ENCODE data around the gene ARHGAP4. TPM values are rescaled to one million over a fixed set of nuclear protein-coding genes. Genes with fewer than 3 reads are reported as not detected.

The ARHGAP4 gene
- polyA plus RNA-seq, 1 donor from 2014 or later, result 123 TPM

DNA sequence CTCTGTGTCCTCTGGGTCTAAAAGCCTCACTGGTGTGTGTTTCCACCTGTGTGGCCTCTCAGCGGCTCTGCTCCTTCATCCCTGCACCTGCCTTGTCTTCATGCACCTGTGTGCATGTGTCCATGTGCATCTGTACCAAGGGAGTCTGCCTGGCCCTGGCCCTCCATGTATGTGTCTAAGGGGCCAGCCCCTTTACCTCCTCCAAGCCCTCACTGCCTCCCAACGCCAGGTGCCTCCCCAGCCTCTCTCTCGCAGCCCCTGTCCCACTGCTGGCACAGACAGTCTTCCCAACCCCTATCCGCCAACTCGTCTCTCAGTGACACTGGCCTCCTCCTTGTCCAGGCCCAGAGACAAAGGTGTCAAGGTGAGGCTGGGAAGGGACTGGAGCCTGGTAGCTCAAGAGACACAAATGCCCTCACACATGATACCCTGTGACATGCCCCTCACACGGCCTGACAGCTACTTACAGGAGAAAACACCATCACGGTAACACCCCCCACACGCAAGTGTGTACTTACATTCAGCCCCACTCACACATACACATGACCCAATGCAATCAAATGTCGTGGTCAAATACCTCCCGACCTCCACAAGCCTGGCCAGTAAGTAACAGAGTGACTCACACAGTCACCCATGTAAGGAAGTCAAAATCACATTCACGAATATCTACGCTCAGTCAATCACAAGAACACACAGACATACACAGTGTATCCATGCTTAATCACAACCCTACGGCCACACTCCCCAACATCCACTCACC, 51.5 kb downstream of the ARHGAP4 start:
- Mint-ChIP-seq H3K4me3 (no peak overlapping the region), H3K27me3 (peaks cover 28% of the 10 kb centered on the region), H3K27ac (peak overlapping the region in 1 of 3 donors; percentile 5), H3K36me3 (peaks cover 3% of the 10 kb centered on the region), H3K4me1 (peaks cover 3 to 11% (median 9%) of the 10 kb centered on the region in 3 donors), H3K9me3 (peaks cover 0 to 3% (median 0%) of the 10 kb centered on the region in 3 donors)

DNA sequence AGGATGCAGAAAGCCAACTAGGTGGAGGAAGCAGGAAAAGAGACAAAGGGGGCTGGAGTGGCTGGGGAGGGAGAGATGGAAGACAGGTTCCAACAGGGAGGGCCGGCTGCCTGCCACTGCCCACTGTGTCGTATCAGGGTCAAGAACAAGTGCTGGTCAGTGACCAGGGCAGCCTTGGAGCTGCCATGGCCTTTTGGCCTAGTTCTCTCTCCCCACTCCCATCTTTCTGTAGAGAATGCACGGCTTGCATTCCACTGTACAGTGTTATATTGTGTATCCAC, 52.0 kb downstream of the ARHGAP4 start:
- Mint-ChIP-seq H3K4me3 (no peak overlapping the region), H3K36me3 (peaks cover 3% of the 10 kb centered on the region), H3K27ac (no peak overlapping the region), H3K27me3 (peaks cover 23% of the 10 kb centered on the region), H3K9me3 (peaks cover 0 to 3% (median 0%) of the 10 kb centered on the region in 3 donors), H3K4me1 (peaks cover 3 to 9% (median 8%) of the 10 kb centered on the region in 3 donors)

DNA sequence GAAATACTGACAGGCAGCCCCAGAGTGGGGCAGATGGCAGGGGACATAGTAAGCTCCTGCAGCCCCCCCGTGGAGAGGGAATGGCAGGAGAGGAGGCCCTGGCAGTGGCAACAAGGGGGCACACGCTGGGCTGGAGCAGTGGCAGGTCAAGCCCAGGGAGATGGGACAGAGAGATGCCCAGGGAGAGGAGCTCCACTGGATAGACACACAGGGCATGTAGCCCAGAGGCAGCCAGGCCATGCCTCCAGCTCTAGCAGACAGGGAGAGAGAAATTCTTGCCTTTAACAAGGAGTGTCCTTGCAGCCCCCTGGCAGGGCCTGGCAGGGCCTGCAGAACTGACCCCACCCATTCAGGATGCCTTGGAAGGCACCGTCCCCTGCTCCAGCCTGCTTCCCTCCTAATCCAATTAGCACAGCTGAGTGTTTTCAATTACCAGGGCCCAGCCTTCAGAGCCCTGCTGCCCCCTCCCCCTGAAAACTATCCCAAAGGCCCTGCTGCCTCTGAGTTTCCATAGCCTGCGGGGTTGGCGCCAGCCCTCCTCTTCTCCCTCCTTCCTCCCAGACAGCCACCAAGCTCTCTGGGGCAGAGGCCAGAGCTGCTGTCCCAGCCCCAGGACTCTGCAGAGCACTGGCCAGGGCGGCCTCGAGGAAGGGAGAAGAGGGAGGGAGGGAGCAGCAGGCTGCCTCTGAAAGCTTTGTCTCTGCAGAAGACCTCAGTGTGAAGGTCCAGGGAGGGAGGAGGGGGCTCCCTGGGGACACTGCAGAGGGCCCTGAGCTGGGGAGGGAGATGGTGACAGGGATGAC, 52.6 kb downstream of the ARHGAP4 start:
- Mint-ChIP-seq H3K27me3 (peaks cover 19% of the 10 kb centered on the region), H3K36me3 (peaks cover 3% of the 10 kb centered on the region), H3K4me1 (peaks cover 3 to 9% (median 7%) of the 10 kb centered on the region in 3 donors), H3K9me3 (peaks cover 0 to 3% (median 0%) of the 10 kb centered on the region in 3 donors), H3K27ac (no peak overlapping the region), H3K4me3 (no peak overlapping the region)

DNA sequence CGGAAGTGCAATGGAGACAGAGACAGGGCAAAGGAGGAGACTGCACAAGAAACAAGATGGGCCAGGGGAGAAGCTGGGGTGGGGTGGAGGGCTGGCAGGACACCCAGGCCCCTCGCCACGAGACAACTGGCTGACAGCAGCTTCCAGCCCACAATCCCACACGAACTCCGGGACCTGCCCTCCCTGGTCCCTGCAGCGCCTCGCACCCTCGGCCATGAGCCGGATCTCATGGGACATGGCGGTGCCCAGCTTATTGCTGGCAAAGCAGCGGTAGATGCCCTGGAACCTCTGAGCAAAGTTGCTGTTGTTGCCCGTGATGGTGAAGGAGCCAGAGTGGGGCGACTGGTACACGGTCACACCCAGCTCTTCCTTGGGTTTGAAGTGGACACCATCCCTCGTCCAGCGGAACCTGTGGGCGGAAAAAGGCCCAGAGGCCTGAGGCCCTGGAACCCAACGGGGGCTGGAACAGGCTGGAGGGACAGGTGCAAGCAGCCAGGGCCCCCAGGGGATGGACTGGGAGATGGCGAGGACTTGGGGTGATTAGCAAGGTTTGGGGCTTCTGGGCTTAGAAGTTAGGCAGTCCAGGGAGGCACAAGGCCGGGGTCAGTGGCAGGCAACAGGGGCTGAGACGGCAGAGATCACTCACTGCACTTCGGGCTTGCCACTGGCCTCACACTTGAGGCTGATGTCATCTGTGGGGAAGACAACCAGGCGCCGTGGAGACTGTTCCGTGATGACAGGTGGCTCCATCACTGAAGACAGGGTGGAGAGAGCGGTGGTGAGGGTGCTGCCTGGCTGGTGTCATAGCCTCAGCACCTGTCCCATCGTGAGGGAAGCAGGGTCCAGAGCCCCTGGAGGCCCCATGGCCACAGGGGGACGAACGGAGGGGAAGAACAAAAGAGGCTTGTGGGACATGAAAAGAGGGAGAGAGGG, 53.9 kb downstream of the ARHGAP4 start:
- Mint-ChIP-seq H3K27me3 (peaks cover 10% of the 10 kb centered on the region), H3K4me3 (no peak overlapping the region), H3K4me1 (no peaks in the 10 kb centered on the region), H3K9me3 (peaks cover 0 to 3% (median 0%) of the 10 kb centered on the region in 3 donors), H3K27ac (peak overlapping the region in 1 of 3 donors; percentile 39), H3K36me3 (peaks cover 3% of the 10 kb centered on the region)

DNA sequence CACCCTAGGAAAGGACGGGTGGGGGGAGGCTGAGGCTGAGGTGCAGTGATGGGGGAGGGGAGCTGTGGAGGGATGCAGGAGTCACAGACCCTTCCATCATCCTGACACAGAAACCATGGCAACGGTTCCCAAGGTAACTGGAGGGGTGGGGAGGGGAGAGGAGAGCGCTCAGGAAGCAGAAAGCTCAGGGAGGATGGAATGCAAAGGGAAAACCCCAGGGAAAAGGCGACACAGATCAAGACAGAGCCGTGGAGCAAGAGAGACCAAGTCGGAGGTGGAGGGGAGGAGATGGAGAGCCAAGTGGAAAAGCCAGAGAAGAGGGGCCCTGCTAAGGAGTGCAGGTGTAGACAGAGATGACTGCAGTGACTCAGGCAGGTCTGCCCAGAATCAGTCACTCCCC, 54.6 kb downstream of the ARHGAP4 start:
- peaks cover 11% of the 10 kb centered on the region for H3K27me3 Mint-ChIP-seq

DNA sequence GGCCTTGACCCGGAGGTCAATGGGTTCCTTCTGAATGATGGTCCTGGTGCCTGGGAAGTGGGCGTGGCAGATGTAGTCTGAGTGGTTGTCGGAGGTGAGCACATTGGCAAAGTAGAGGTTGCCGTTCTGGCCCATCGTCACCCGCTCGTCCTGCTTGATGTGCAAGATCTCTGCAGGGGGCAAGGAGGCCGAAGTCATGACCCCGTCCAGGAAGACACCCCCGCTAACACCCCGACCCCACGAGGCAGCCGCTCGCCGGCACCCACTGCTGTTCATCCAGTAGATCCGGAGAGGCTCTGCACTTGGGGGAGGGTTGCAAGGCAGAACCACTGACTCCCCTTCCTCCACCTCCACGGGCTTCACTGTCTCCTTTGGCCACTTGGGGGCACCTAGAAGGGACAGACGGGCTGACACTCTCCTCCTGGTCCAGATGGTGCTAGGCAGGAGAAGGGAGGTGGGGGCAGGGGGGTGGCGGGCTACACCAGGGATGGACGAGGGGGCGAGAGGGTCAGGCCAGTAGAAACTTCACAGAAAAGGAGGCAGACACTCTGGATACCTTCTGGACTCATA, 55.2 kb downstream of the ARHGAP4 start:
- Mint-ChIP-seq H3K27me3 (peaks cover 12% of the 10 kb centered on the region), H3K4me3 (no peak overlapping the region), H3K27ac (no peak overlapping the region), H3K36me3 (peaks cover 3% of the 10 kb centered on the region), H3K4me1 (no peaks in the 10 kb centered on the region), H3K9me3 (no peaks in the 10 kb centered on the region)

More for the DNA sequence above, 54.6 kb downstream of the ARHGAP4 start:
- H3K9me3 Mint-ChIP-seq, result peaks cover 0 to 3% (median 0%) of the 10 kb centered on the region in 3 donors
- H3K36me3 Mint-ChIP-seq, result peaks cover 3% of the 10 kb centered on the region
- no peaks in the 10 kb centered on the region for H3K4me1 Mint-ChIP-seq
- no peak overlapping the region for H3K27ac Mint-ChIP-seq
- H3K4me3 Mint-ChIP-seq, result no peak overlapping the region

DNA sequence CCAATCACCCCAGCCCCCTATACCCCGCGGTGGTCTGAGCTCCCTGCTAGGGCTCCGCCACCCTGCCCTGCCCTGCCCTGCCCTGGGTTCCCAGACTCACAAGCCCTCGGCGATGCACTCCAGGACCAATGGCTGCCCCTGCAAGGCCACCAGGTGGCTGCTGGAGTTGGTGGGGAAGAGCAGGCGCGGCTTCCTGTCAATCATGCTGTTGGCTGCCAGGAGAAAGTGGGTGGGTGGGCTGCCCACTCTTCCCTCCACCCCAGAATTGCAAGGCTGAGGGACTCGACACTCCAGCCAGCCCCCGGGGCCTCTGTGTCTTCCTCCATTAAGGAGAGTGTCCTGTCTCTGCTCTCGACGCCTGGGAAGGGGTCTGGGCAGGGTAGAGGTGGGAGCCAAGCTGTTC, 55.8 kb downstream of the ARHGAP4 start:
- Mint-ChIP-seq H3K27me3 (peaks cover 14% of the 10 kb centered on the region), H3K4me1 (no peaks in the 10 kb centered on the region), H3K36me3 (peaks cover 3% of the 10 kb centered on the region), H3K9me3 (no peaks in the 10 kb centered on the region), H3K4me3 (no peak overlapping the region), H3K27ac (no peak overlapping the region)

DNA sequence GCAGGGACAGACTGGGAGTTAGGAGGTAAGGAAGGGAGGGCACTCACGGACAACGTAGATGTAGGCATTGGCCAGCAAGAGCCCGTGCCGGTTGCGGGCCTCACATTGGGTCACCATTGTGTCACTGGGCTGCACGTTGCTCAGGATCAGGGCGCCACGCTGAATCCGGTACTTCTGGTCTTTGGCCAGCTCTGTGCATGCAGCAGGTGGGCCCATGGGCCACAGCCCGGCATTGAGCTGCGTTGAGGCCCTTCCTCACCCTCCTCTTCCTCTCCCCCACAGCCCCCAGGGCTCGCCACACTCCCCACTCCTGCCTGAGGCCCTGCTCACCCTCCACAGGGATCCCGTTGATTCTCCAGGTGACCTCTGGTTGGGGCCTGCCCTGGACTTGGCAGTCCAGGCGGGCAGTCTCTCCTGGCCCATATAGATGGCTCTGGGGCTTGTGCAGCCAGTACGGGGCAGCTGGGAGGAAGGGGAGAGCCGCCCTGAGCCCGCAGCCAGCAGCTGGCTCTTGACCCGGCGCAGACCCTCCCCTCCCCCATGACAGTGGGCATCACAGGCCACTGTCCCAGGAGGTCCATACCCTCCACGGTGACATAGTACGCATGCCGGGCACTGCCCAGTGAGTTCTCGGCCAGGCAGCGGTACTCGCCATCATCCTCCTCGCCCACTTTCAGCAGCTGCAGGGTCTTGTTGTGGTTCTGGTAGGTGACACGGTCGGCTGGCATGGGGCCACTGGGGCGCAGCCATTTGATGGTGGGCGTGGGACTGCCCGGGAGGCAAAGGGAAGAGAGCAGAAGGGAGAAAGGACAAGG, 56.4 kb downstream of the ARHGAP4 start:
- Mint-ChIP-seq H3K36me3 (peaks cover 2% of the 10 kb centered on the region), H3K27me3 (peaks cover 14% of the 10 kb centered on the region), H3K9me3 (no peaks in the 10 kb centered on the region), H3K27ac (no peak overlapping the region), H3K4me3 (no peak overlapping the region), H3K4me1 (no peaks in the 10 kb centered on the region)

DNA sequence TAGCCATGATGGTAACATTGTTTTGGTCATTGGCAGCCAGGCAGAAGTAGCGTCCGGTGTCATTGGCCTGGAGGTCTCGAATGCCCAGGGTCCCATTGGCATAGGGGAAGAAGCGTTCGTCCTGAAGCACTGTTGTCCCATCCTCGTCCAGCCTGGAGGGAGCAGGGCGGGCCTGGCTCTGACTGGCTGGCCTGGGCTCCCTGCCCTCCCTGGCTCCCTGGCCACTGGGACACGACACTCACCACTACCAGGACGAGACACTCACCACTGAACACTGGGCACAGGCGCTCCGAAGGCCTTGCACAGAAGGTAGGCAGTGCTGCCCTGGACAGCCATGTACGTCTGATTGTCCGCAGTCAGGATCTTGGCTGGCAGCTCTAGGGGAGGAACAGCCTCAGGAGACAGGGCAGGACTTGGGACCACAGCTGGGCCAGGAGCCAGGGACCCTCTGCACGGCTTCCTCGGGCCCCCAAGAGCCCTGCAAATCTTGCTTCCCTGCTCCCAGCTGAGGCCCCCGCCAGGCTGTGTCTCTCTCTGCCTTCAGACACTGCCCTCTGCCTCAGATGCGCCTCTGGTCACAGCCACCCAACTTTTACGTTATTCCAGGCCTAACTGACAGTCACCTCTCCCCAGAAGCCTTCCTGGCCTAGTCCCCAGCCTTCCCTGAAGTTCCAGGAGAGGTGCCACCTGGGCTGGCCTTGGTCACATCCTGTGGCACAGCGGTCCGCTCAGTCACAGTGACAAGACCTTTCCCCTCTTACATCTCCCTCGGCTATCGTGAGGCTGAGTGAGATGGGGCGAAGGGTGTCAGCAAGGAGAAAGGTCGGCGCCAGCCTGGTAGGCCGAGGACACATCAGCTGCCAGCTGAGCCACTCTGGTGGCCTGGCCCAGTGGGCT, 57.2 kb downstream of the ARHGAP4 start:
- Mint-ChIP-seq H3K4me3 (no peak overlapping the region), H3K9me3 (no peaks in the 10 kb centered on the region), H3K27me3 (peaks cover 14% of the 10 kb centered on the region), H3K27ac (no peak overlapping the region), H3K36me3 (peaks cover 1% of the 10 kb centered on the region), H3K4me1 (no peaks in the 10 kb centered on the region)

DNA sequence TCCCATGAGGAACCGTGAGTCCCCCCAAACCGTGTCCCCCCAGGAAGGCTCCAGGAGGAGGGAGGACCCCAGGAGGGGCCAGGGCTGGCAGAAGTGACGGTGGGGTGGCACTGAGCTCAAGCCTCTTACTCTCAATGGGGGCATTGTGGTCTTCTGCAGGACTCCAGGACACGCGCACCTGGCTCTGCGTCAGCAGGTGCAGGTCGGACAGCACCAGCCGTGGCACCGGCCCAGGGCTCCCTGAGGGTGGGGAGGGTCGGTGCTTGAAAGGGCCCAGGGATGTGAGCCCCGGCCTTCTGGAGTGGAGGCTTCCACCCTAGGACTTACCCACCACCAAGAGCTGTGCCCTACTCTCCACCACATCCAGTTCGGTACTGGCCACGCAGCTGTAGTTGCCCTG, 58.4 kb downstream of the ARHGAP4 start:
- H3K27me3 Mint-ChIP-seq, result peaks cover 11% of the 10 kb centered on the region
- no peaks in the 10 kb centered on the region for H3K9me3 Mint-ChIP-seq
- no peaks in the 10 kb centered on the region for H3K4me1 Mint-ChIP-seq
- H3K36me3 Mint-ChIP-seq, result peaks cover 1% of the 10 kb centered on the region
- H3K27ac Mint-ChIP-seq, result no peak overlapping the region
- H3K4me3 Mint-ChIP-seq, result no peak overlapping the region

DNA sequence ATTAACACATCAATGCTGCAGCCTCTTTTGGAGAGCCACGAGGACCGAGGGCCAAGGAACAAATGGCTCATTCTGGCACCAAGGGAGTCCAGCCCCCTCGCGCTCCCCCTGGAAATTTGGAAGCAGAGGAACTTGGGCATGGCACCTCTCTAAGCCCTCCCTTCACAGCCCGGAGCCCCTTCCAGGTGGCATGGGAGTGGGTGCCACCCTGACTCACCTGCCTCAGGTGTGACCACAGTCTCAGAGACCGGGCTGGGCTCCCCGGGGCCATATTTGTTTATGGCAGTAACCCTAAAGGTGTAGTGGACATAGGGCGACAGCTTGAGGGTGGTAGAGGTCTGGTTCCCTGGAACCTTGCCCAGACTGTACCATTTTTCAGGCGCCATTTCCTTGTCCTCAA, 58.9 kb downstream of the ARHGAP4 start:
- no peaks in the 10 kb centered on the region for H3K4me1 Mint-ChIP-seq

DNA sequence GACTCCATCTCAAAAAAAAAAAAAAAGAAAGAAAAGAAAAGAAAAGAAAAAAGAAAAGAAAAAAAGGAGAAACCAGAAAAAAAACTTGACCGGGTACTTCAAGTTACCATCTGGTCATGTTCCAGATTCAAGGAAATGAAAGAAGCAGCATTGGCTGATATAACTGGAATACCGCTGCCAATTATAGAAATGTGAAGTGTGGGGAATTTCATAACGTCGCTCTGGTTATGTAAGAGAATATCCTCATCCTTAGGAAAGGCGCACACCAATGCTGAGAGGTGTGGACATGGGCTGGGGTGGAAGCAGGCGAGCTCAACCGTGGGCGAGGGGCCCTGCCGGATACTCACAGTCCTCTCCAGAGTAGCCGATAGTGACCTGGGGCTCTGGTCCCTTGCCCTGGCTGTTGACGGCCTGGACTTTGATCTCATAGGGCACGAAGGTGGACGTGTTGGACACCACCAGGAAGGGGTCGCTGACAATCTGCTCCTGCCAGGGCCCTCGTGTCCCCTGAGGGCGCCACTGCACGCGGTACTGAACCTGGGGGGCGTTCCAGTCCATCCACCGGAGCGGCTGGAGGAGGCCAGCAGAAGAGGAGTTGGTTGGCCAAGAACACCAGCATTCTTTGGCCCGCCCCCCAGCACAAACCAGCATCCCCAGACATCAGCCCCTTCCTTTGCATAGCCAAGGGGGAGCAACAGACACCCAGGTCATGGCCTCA, 59.6 kb downstream of the ARHGAP4 start:
- Mint-ChIP-seq H3K27me3 (peaks cover 11% of the 10 kb centered on the region), H3K4me3 (peak overlapping the region in 1 of 4 donors; percentile 21), H3K9me3 (no peaks in the 10 kb centered on the region), H3K4me1 (peaks cover 0 to under 1% (median 0%) of the 10 kb centered on the region in 3 donors), H3K36me3 (peaks cover 1% of the 10 kb centered on the region), H3K27ac (no peak overlapping the region)

More for the DNA sequence above, 58.9 kb downstream of the ARHGAP4 start:
- Mint-ChIP-seq H3K36me3 (peaks cover 1% of the 10 kb centered on the region), H3K4me3 (no peak overlapping the region), H3K9me3 (no peaks in the 10 kb centered on the region), H3K27me3 (peaks cover 11% of the 10 kb centered on the region), H3K27ac (no peak overlapping the region)

DNA sequence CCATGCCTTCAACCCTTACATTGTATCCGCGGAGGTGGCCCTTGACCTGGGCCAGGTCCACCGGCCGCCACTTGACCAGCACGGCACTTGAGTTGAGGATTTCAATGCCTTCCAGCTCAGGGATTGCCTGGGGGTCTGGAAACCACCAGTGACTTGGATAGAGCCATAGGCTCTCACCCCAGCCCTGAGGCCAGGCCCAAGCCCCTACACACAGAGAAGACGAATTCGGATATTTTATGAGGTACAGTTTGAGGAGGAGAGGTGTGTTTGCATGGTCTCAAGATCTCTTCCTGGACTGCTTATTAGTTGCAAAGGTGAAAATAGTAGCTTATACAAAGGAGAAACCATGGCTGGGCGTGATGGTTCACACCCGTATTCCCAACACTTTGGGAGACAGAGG, 60.4 kb downstream of the ARHGAP4 start:
- Mint-ChIP-seq H3K27ac (no peak overlapping the region), H3K36me3 (no peaks in the 10 kb centered on the region), H3K27me3 (peaks cover 10% of the 10 kb centered on the region), H3K4me3 (no peak overlapping the region), H3K4me1 (peaks cover 0 to 8% (median 0%) of the 10 kb centered on the region in 3 donors), H3K9me3 (no peaks in the 10 kb centered on the region)
